GM23248 (cell line): Measurements from ENCODE around the gene HMGCR.

Source experiments
- EZH2 ChIP-seq: fragments of 200-600 bp; sonication (generic); IDR thresholded peaks from 2 replicates; pipeline ENCODE4 v1.6.1; 2018; ENCODE audit warnings: antibody characterized with exemption, mild to moderate bottlenecking; ENCODE audit not compliant: insufficient read depth, poor library complexity, severe bottlenecking
- EZH2phosphoT487 ChIP-seq: fragments of 200-600 bp; sonication (generic); IDR thresholded peaks from 2 replicates; pipeline ENCODE4 v1.6.1; 2018; ENCODE audit warnings: antibody characterized with exemption, moderate library complexity, mild to moderate bottlenecking, low read depth; ENCODE audit not compliant: insufficient read depth

DNA sequence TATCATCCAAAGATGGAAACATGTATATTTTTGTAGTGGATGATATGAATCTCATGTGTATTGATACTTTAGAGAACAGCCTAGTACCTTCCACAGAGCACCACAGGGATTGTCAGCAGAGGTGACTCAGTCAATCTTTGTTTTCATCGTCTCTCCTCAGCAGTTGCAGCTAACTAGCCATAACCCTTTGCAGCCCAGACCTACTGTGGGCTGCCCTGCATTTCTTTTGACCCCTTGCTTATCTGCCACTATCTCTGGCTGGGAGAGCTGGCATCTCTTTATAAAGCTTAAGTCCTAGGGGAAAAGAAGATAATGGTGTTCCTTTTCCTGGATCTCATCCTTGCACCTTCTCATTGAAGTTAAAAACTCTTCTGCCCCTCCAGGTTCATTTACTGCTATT lies 28.7 kb downstream of the HMGCR start:
- TF ChIP-seq EZH2 (no peak), EZH2phosphoT487 (no peak)
